Uterus (tissue), 4 donors: Measurements from ENCODE around the gene REM1. TPM values are rescaled to one million over a fixed set of nuclear protein-coding genes. Genes with fewer than 3 reads are reported as not detected.
A peak's percentile ranks its signal among the peaks of the same experiment; 100 is the strongest.

Experiments
- DNase-seq, 2 donors: peaks; one replicate each; pipeline ENCODE4 v3.0.0-alpha.2; 2019 to 2020
- H3K27ac ChIP-seq, 2 donors: fragments of 200-600 bp; sonication (generic); 1 replicate in 1 of 2; 2 replicates in 1 of 2; pipeline ENCODE4 v1.5.1; 2016 to 2018
- H3K27me3 ChIP-seq, 2 donors: fragments of 200-600 bp; sonication (generic); one replicate each; pipeline ENCODE4 v1.5.1; 2018 to 2019; ENCODE audit warnings: control low read depth in 1 of 2
- H3K36me3 ChIP-seq, 2 donors: fragments of 200-600 bp; sonication (generic); one replicate each; pipeline ENCODE4 v1.5.1; 2019; ENCODE audit warnings: control low read depth in 1 of 2
- H3K4me1 ChIP-seq, 2 donors: fragments of 200-600 bp; sonication (generic); one replicate each; pipeline ENCODE4 v1.5.1; 2018 to 2019; ENCODE audit warnings: control low read depth in 1 of 2
- H3K4me3 ChIP-seq, 2 donors: fragments of 200-600 bp; sonication (generic); 1 replicate in 1 of 2; 2 replicates in 1 of 2; pipeline ENCODE4 v1.5.1; 2018 to 2019; ENCODE audit warnings: mild to moderate bottlenecking in 1 of 2
- H3K9me3 ChIP-seq, 2 donors: fragments of 200-600 bp; sonication (generic); one replicate each; pipeline ENCODE4 v1.5.1; 2019; ENCODE audit warnings: control low read depth in 1 of 2
- POLR2A ChIP-seq, 2 donors: fragments of 450-650 bp; IDR thresholded peaks; one replicate each; pipeline ENCODE4 v1.6.1; 2016; ENCODE audit warnings: antibody characterized with exemption in 2 of 2, mild to moderate bottlenecking in 1 of 2, moderate library complexity in 1 of 2
- intact Hi-C: fragments of 100-400 bp; cut with DNase I; formaldehyde crosslinking; loops from one replicate; pipeline ENCODE4 v1.15.1; 2023; ENCODE audit warnings: low total_unique reads
- total RNA-seq, 4 donors: library from RNA; depleted of rRNA in 3 of 4; stranded (reverse); fragments of >200 nt in 3 of 4; gene quantifications; one replicate each; pipeline versions ENCODE4 v1.1.0 to v1.2.4, GENCODE V29; 2014 to 2023
- TF ChIP-seq, protein P1 (sequence below), 4 experiments: fragments of 200-600 bp in 2 of 4; fragments of 450-650 bp in 2 of 4; sonication (generic) in 2 of 4; IDR thresholded peaks; one replicate each; pipeline ENCODE4 v1.5.1; 2016 to 2019; ENCODE audit warnings: antibody characterized with exemption in 4 of 4, mild to moderate bottlenecking in 2 of 4, moderate library complexity in 1 of 4
- donor health status: DM: yes; HTN: yes; CAD: no.

The REM1 gene
- total RNA-seq, 4 donors from 2014 or later, result 0.59 to 12.1 (median 8.7) TPM

DNA sequence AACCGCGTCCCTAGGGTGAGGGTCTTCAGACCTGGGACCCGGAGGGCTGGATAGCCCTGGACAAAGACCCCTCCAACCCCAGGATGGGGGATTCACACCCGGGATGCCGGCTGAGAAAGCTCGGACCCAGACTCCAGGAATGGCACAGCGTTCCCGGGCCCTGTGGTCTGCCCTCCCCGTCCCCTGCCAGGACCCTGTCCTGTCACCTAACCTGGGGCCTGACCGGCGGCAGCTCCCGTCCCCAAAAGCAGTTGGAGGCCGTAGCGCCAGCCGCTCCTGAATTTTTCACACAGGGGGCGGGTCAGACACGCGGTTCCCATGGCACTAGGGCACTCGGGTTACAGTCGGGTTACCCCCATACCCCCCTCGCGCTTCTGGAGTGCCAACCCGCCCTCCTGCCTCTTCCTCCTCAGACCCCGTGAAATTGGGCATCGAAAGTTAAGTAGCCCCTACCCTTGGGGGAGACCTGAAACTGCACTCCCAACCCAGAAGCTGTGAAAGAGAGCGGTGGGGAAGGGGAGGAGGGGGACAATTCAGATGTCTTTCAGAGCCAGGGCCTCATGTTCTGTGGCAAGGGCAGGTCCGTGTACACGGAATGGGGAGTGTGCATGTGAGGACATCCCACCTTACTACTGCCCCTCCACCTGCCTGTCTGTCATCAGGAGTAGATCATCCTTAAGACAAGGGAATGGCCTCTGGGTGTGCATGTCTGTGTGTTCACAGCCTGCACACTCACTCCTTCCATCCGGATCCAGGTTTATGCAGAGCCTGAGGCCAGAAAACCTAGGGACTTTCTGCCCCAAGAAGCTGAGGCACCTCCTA is 595 bp downstream of the REM1 start:
- intact Hi-C loops, result no loop called here
- H3K4me1 ChIP-seq, result peaks cover 0 to 6% of the 10 kb centered on the region in 2 donors
- no peaks in the 10 kb centered on the region for H3K36me3 ChIP-seq
- peak in 1 of 2 donors; percentile 29 for DNase-seq
- peak overlapping the region; percentile 49 to 62 for H3K4me3 ChIP-seq
- H3K27ac ChIP-seq, result peak overlapping the region; percentile 72 to 77
- H3K9me3 ChIP-seq, result no peaks in the 10 kb centered on the region
- no peaks in the 10 kb centered on the region for H3K27me3 ChIP-seq
- TF ChIP-seq POLR2A (IDR thresholded peaks at IDR 0.05), result no peak
- TF ChIP-seq, protein P1, sequence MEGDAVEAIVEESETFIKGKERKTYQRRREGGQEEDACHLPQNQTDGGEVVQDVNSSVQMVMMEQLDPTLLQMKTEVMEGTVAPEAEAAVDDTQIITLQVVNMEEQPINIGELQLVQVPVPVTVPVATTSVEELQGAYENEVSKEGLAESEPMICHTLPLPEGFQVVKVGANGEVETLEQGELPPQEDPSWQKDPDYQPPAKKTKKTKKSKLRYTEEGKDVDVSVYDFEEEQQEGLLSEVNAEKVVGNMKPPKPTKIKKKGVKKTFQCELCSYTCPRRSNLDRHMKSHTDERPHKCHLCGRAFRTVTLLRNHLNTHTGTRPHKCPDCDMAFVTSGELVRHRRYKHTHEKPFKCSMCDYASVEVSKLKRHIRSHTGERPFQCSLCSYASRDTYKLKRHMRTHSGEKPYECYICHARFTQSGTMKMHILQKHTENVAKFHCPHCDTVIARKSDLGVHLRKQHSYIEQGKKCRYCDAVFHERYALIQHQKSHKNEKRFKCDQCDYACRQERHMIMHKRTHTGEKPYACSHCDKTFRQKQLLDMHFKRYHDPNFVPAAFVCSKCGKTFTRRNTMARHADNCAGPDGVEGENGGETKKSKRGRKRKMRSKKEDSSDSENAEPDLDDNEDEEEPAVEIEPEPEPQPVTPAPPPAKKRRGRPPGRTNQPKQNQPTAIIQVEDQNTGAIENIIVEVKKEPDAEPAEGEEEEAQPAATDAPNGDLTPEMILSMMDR (IDR thresholded peaks at IDR 0.05), result no peak

DNA sequence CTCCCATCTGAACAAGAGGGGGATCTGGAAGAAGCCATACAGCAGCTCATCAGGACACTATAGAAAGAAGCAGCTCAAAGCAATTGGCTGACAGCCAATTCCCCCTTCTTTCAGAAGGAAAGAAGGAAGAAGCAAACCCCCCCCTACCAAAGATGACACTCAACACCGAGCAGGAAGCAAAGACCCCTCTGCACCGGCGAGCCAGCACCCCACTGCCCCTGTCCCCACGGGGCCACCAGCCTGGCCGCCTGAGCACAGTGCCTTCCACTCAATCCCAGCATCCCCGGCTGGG is 1.2 kb downstream of the REM1 start:
- no peak for DNase-seq
- TF ChIP-seq, protein P1 (IDR thresholded peaks at IDR 0.05), result no peak
- no peak for TF ChIP-seq POLR2A (IDR thresholded peaks at IDR 0.05)
- H3K4me3 ChIP-seq, result no peak overlapping the region

DNA sequence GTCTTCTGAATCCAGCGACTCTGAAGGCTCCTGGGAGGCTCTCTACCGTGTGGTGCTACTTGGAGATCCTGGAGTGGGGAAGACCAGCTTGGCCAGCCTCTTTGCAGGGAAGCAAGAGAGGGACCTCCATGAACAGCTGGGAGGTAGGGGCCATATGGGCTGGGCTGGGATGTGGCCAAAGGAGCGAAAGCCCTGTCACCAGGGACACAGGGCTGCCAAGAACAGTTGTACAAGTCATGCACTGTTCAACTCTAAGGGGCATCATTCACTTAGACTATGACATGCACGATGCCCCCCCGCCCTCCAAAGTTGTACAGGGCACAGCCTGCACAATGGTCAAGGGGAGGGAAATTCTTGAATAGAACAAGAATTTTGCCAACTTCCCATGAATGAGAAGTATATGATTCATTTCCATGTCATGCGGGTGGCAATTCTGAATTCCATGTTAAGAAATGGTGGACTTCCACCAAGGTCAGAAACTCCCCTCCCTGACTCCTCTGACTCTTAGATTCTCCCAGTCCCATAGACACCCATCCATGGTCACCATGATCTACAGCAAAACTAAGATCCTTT is 1.6 kb downstream of the REM1 start:
- Histone ChIP-seq H3K27me3 (no peaks in the 10 kb centered on the region), H3K4me3 (no peak overlapping the region), H3K27ac (peak overlapping the region; percentile 72 to 77), H3K9me3 (no peaks in the 10 kb centered on the region), H3K4me1 (peaks cover 0 to 6% of the 10 kb centered on the region in 2 donors), H3K36me3 (no peaks in the 10 kb centered on the region)
- intact Hi-C loops, result no loop called here
- no peak for DNase-seq
- no peak for TF ChIP-seq POLR2A (IDR thresholded peaks at IDR 0.05)
- TF ChIP-seq, protein P1 (IDR thresholded peaks at IDR 0.05), result no peak

More for the DNA sequence above, 1.2 kb downstream of the REM1 start:
- Histone ChIP-seq H3K27me3 (no peaks in the 10 kb centered on the region), H3K36me3 (no peaks in the 10 kb centered on the region), H3K27ac (peak overlapping the region; percentile 72 to 77), H3K9me3 (no peaks in the 10 kb centered on the region), H3K4me1 (peaks cover 0 to 6% of the 10 kb centered on the region in 2 donors)
- intact Hi-C loops, result no loop called here

DNA sequence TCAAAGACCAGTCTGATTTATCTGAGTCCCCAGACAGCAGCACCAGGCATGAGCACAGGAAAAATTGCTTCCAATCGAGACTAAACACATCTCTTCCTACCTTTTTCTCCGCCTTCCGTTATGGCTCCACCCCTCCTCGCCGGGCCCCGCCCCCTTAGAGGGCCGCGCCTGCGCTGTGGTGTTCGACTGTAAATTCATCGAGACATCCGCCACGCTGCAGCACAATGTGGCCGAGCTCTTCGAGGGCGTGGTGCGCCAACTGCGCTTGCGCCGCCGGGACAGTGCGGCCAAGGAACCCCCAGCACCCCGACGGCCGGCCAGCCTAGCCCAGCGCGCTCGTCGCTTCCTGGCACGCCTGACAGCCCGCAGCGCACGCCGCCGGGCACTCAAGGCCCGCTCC is 8.9 kb downstream of the REM1 start:
- Histone ChIP-seq H3K4me1 (no peaks in the 10 kb centered on the region), H3K27me3 (no peaks in the 10 kb centered on the region), H3K9me3 (no peaks in the 10 kb centered on the region), H3K4me3 (no peak overlapping the region), H3K36me3 (no peaks in the 10 kb centered on the region), H3K27ac (peak overlapping the region; percentile 79 to 94)
- peak; percentile 31 to 65 for DNase-seq
- intact Hi-C loops, result no loop called here
- no peak for TF ChIP-seq POLR2A (IDR thresholded peaks at IDR 0.05)
- TF ChIP-seq, protein P1 (IDR thresholded peaks at IDR 0.05), result no peak
